Rectal smooth muscle tissue (tissue), 1 donor: Measurements from ENCODE around the gene ALG6.
A peak's percentile ranks its signal among the peaks of the same experiment; 100 is the strongest.
"Not testable (repeated sequence)": the region's sequence is repeated elsewhere in the genome, so short reads cannot be mapped to it uniquely, and the experiment has no call there.

Source experiments
- H3K27ac ChIP-seq: one replicate; pipeline ENCODE4 v1.7.0; 2013; ENCODE audit warnings: low read depth, low read length, inconsistent platforms
- H3K27me3 ChIP-seq: one replicate; pipeline ENCODE4 v1.7.0; 2013; ENCODE audit warnings: low read length; ENCODE audit not compliant: control insufficient read depth, insufficient read depth
- H3K36me3 ChIP-seq: one replicate; pipeline ENCODE4 v1.7.0; 2013; ENCODE audit warnings: low read length; ENCODE audit not compliant: control insufficient read depth, insufficient read depth
- H3K4me1 ChIP-seq: one replicate; pipeline ENCODE4 v1.7.0; 2013; ENCODE audit warnings: low read length; ENCODE audit not compliant: control insufficient read depth, insufficient read depth
- H3K4me3 ChIP-seq: one replicate; pipeline ENCODE4 v1.7.0; 2013; ENCODE audit warnings: low read length
- H3K9ac ChIP-seq: one replicate; pipeline ENCODE4 v1.7.0; 2013; ENCODE audit warnings: low read length

Gene ALG6

GRCh38 chr1:63343922-63344321 lies 23.5 kb upstream of the ALG6 start:
- no peaks in the 10 kb centered on the region for H3K27me3 ChIP-seq
- no peaks in the 10 kb centered on the region for H3K4me1 ChIP-seq
- no peak overlapping the region for H3K9ac ChIP-seq
- H3K27ac ChIP-seq, result no peak overlapping the region
- H3K36me3 ChIP-seq, result no peaks in the 10 kb centered on the region
- H3K4me3 ChIP-seq, result no peak overlapping the region

GRCh38 chr1:63350320-63350719 lies 17.1 kb upstream of the ALG6 start:
- Histone ChIP-seq H3K4me1 (no peaks in the 10 kb centered on the region), H3K9ac (no peak overlapping the region), H3K36me3 (no peaks in the 10 kb centered on the region), H3K27me3 (no peaks in the 10 kb centered on the region), H3K4me3 (no peak overlapping the region), H3K27ac (no peak overlapping the region)

GRCh38 chr1:63352736-63353135 lies 14.7 kb upstream of the ALG6 start:
- no peak overlapping the region for H3K9ac ChIP-seq
- H3K27me3 ChIP-seq, result no peaks in the 10 kb centered on the region
- H3K27ac ChIP-seq, result no peak overlapping the region
- H3K4me1 ChIP-seq, result no peaks in the 10 kb centered on the region
- no peak overlapping the region for H3K4me3 ChIP-seq
- no peaks in the 10 kb centered on the region for H3K36me3 ChIP-seq

- not testable (repeated sequence) for H3K4me3 ChIP-seq, H3K27me3 ChIP-seq, H3K36me3 ChIP-seq, H3K4me1 ChIP-seq, H3K9ac ChIP-seq, H3K27ac ChIP-seq
Measured at GRCh38 chr1:63356234-63356633, 11.2 kb upstream of the ALG6 start.

- no peaks in the 10 kb centered on the region for H3K4me1 ChIP-seq
- H3K27me3 ChIP-seq, result no peaks in the 10 kb centered on the region
Measured at GRCh38 chr1:63359561-63359960, 7.9 kb upstream of the ALG6 start.

GRCh38 chr1:63362073-63362472 lies 5.4 kb upstream of the ALG6 start:
- Histone ChIP-seq H3K27ac (no peak overlapping the region), H3K4me3 (no peak overlapping the region), H3K36me3 (no peaks in the 10 kb centered on the region), H3K9ac (no peak overlapping the region), H3K4me1 (no peaks in the 10 kb centered on the region), H3K27me3 (no peaks in the 10 kb centered on the region)

More at GRCh38 chr1:63359561-63359960, 7.9 kb upstream of the ALG6 start:
- no peak overlapping the region for H3K27ac ChIP-seq
- H3K36me3 ChIP-seq, result no peaks in the 10 kb centered on the region
- H3K4me3 ChIP-seq, result no peak overlapping the region
- H3K9ac ChIP-seq, result no peak overlapping the region

GRCh38 chr1:63362578-63362977 lies 4.8 kb upstream of the ALG6 start:
- H3K4me1 ChIP-seq, result no peaks in the 10 kb centered on the region
- H3K27ac ChIP-seq, result no peak overlapping the region
- H3K36me3 ChIP-seq, result no peaks in the 10 kb centered on the region
- H3K27me3 ChIP-seq, result no peaks in the 10 kb centered on the region
- H3K4me3 ChIP-seq, result no peak overlapping the region
- no peak overlapping the region for H3K9ac ChIP-seq

GRCh38 chr1:63363014-63363413 lies 4.4 kb upstream of the ALG6 start:
- Histone ChIP-seq H3K4me1 (no peaks in the 10 kb centered on the region), H3K27me3 (no peaks in the 10 kb centered on the region), H3K36me3 (no peaks in the 10 kb centered on the region), H3K27ac (no peak overlapping the region), H3K9ac (no peak overlapping the region), H3K4me3 (no peak overlapping the region)

- H3K27ac ChIP-seq, result peak overlapping the region; percentile 72
Measured at GRCh38 chr1:63366908-63367214, 566 bp upstream of the ALG6 start.

GRCh38 chr1:63368131-63368530 lies 704 bp downstream of the ALG6 start:
- no peaks in the 10 kb centered on the region for H3K36me3 ChIP-seq
- H3K27ac ChIP-seq, result peak overlapping the region; percentile 72
- H3K4me3 ChIP-seq, result peak overlapping the region; percentile 100
- H3K9ac ChIP-seq, result peak overlapping the region; percentile 59
- no peaks in the 10 kb centered on the region for H3K4me1 ChIP-seq
- H3K27me3 ChIP-seq, result no peaks in the 10 kb centered on the region

More at GRCh38 chr1:63366908-63367214, 566 bp upstream of the ALG6 start:
- Histone ChIP-seq H3K36me3 (no peaks in the 10 kb centered on the region), H3K4me1 (no peaks in the 10 kb centered on the region), H3K27me3 (no peaks in the 10 kb centered on the region), H3K4me3 (peak overlapping the region; percentile 82), H3K9ac (no peak overlapping the region)

GRCh38 chr1:63379583-63379982 lies 12.2 kb downstream of the ALG6 start:
- H3K9ac ChIP-seq, result no peak overlapping the region
- H3K36me3 ChIP-seq, result no peaks in the 10 kb centered on the region
- no peak overlapping the region for H3K4me3 ChIP-seq
- H3K27me3 ChIP-seq, result no peaks in the 10 kb centered on the region
- no peaks in the 10 kb centered on the region for H3K4me1 ChIP-seq
- no peak overlapping the region for H3K27ac ChIP-seq

GRCh38 chr1:63381741-63382140 lies 14.3 kb downstream of the ALG6 start:
- Histone ChIP-seq H3K27ac (no peak overlapping the region), H3K36me3 (no peaks in the 10 kb centered on the region), H3K27me3 (no peaks in the 10 kb centered on the region), H3K4me1 (no peaks in the 10 kb centered on the region), H3K9ac (no peak overlapping the region), H3K4me3 (no peak overlapping the region)

GRCh38 chr1:63401945-63402344 lies 34.5 kb downstream of the ALG6 start:
- H3K27ac ChIP-seq, result no peak overlapping the region
- no peak overlapping the region for H3K4me3 ChIP-seq
- H3K4me1 ChIP-seq, result no peaks in the 10 kb centered on the region
- no peak overlapping the region for H3K9ac ChIP-seq
- H3K27me3 ChIP-seq, result no peaks in the 10 kb centered on the region
- H3K36me3 ChIP-seq, result no peaks in the 10 kb centered on the region

- H3K4me1 ChIP-seq, result no peaks in the 10 kb centered on the region
- H3K27ac ChIP-seq, result no peak overlapping the region
- no peak overlapping the region for H3K4me3 ChIP-seq
- no peaks in the 10 kb centered on the region for H3K36me3 ChIP-seq
- no peaks in the 10 kb centered on the region for H3K27me3 ChIP-seq
- no peak overlapping the region for H3K9ac ChIP-seq
Measured at GRCh38 chr1:63403386-63403785, 36.0 kb downstream of the ALG6 start.
